Measurements from ENCODE around the gene ELFN2.

The ELFN2 gene

GRCh38 chr22:37427711-37428635 is 694 bp upstream of the ELFN2 start:
- no peak for DNase-seq (ENCODE audit: low read depth)

- DNase-seq (ENCODE audit: low read depth), result no peak
Measured at GRCh38 chr22:37426706-37427134, 559 bp downstream of the ELFN2 start.

DNA sequence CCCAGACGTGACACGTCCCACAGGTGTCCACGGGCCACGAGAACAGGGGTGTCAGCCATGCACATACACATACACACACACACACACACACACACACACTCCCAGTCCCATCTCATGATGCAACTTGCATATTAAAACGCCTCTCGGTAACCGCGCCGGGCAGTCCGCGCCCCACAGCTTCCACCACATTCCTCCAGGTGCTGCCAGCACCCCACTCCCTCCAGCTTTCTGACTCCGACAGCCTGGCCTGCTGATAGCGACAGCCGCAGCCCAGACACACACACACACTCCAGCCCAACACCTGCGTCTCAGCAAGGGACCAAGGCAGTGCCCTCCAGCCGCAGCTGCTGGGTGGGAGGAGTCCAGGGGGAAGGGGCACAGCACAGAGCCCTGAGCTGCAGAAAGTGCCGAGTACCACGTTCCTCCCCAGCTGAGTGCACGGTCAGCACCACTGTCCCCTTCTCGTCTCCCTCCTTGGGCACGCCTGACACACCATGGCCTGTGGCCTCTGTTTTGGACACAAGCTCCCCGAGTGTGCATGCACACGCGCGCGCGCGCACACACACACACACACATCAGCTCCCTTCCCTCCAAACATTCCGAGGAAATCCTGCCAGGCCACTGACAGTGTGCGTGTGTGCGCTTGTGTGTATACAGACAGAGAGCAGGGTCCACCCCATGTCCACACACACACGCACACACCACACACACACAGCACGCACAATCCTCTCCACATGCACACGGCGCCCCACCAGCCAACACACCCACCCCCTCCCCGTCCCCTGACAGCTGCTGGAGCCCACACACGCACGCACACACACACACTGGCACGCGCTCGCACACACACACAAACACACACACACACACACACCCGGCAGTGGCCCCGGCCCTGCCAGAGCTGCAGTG is 1.2 kb downstream of the ELFN2 start:
- no peak for DNase-seq (ENCODE audit: low read depth)

DNA sequence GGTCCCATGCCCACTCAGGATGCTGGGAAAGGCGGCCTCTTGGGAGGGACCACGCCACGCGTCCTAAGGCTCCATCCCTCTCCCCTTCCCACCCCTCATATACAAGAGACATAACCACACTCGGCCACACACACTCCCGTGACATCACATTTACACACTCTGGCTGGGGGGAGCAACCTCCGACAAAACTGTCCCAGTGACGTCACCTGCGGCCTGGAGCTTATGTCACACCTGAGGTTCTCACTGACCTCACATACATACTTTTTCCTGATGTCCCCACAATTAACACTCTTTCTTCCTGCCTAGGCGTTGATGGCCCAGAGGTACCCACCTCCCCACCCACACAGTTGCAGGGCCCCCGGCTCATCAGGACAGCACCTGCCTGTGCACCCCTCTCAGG is 1.9 kb downstream of the ELFN2 start:
- no peak for DNase-seq (ENCODE audit: low read depth)

- DNase-seq (ENCODE audit: low read depth), result no peak
Measured at GRCh38 chr22:37423283-37423682, 4.0 kb downstream of the ELFN2 start.

- no peak for DNase-seq (ENCODE audit: low read depth)
Measured at GRCh38 chr22:37421468-37421877, 5.8 kb downstream of the ELFN2 start.

DNA sequence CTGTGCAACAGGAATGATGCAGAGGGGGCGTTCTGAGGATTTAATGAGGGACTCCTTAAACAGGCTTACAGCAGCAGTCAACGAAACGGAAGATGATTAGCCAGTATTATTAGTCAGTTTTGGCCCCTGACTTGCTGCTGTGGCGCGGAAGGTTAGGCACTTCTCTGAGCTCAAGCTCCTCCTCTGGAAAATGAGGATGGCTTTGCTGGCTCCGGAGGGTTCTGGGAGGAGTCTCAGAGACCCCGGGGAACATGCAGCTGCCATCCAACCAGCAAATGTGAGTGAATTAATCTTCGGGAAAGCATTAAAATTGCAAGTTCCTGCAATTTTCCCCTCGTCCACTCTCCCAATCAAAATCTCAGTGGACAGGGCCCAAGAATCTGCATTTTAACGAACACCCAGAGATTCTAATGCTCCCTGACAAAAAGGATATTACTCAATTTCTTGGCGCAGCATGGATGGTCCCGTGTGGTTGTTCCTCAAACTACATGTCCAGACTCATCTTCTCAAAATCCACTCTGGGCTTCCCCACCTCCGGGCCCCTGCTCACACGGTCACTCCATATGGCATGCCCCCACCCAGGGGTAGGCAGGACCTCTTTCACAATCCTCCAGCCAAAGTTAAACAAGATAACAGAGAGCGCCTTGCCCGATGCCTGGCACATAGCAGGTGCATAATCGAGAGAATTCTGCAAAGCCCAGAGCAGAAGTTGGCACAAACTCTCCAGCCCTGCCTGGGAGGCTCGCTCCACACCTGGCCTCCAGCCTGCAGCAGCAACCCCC is 6.4 kb downstream of the ELFN2 start:
- DNase-seq (ENCODE audit: low read depth), result no peak

DNA sequence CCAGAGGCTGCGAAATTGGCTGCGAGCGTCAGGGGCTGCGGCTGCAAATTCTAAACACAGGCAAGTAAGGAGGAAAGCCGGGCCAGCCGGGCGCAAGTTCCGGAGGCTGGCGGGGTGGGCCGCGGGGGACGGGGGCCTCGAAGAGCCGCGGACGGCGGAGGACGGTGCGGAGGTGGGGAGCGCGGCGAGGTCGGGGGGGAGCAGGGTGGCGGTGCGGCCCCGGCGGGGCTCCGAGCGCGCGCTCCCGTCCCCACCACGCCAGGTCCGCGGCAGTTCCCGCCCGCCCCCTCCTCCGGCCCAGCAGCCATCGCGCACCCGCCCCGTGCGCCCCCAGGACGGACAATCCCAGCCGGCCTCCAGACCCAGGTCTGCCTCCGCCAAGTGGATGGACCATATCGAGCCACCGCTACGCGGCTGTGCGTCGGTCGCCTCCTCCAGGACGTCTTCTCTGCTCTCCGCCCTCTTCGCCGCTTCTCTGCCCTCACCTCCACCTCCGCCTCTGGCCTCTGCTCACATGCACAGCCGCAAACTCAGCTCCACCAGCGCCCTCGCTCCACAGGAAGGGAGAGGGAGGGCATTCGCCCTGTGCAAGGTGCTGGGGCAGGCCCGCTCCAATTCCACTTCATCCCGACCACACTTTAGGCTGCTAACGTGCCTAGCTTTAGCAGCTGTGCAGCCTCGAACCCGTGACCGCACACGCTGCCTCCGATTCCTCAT is 7.2 kb downstream of the ELFN2 start:
- DNase-seq (ENCODE audit: low read depth), result no peak

- DNase-seq (ENCODE audit: low read depth), result no peak
Measured at GRCh38 chr22:37419370-37419968, 7.8 kb downstream of the ELFN2 start.

- DNase-seq (ENCODE audit: low read depth), result no peak
Measured at GRCh38 chr22:37418627-37419369, 8.5 kb downstream of the ELFN2 start.

DNA sequence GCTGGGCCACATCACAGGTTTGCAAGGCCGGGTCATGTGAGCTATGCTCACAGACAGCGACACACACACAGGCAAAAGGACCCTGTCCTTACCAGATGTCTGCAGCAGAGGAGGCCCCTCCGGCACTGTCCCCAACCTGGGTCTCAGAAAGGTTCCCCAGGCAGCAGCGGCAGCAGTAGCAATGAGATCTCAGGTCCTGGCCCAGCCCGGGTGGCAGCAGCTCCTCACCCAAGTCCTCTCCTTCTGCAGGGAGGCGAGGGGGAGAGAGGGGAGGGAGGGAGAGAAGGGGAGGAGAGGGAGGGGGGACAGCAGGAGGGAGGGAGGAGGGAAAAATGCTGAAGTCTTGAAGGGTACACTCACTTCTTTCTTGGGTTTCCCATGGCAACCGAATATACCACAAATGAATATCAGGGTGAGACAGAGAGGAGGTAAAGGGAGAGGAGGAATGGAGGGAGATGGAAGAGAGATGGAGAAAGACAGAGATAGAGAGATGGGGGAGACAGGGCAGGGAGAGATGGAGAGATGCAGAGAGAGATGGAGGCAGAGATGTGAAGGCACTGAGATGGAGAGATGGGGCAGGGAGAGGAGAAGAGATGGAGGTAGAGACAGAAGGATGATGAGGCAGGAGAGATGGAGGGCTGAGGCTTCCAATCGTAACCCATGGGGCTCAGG is 9.5 kb downstream of the ELFN2 start:
- DNase-seq (ENCODE audit: low read depth), result no peak

DNA sequence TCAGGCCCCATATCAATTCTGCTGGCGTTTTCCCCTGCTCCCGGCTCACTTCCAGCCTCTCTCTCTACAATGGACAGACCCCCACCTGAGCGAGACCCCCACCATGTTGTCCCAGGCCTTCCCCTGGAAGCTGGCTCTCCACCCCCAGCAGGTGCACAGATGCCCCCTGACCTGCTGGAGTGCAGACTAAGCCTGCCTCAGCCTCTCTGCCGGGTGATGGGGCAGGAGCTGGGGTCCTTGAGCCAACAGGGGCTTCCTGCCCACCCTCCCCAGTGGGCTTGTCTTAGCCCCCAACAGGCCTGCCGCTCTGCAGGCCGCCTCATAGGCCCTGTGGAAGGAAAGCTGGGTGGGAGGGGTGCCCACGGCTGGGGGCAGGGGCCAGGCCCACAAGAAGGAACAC is 10.0 kb downstream of the ELFN2 start:
- DNase-seq (ENCODE audit: low read depth), result no peak

- no peak for DNase-seq (ENCODE audit: low read depth)
Measured at GRCh38 chr22:37416827-37417226, 10.5 kb downstream of the ELFN2 start.

DNA sequence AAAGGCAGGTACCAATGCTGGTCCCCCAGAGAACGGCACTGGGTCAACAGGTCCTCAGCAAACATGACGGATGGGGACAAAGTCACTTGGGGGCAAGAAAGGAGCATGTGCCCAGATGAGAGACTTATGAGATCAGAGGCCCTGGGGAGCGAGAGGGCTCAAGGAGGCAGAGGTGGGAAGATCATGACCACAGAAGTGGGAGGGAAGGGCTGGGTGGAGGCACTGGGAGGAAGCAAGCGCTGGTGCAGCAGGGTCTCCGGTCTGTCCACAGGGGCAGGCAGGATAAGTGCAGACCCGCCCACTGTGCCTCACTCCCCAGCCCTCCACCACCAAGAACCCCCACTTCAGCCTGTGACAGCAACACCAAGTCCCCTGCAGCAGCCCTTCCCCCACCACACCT is 10.9 kb downstream of the ELFN2 start:
- DNase-seq (ENCODE audit: low read depth), result no peak

- DNase-seq (ENCODE audit: low read depth), result no peak
Measured at GRCh38 chr22:37415210-37415609, 12.1 kb downstream of the ELFN2 start.

GRCh38 chr22:37414288-37414687 is 13.0 kb downstream of the ELFN2 start:
- no peak for DNase-seq (ENCODE audit: low read depth)

- no peak for DNase-seq (ENCODE audit: low read depth)
Measured at GRCh38 chr22:37413546-37413945, 13.7 kb downstream of the ELFN2 start.

DNA sequence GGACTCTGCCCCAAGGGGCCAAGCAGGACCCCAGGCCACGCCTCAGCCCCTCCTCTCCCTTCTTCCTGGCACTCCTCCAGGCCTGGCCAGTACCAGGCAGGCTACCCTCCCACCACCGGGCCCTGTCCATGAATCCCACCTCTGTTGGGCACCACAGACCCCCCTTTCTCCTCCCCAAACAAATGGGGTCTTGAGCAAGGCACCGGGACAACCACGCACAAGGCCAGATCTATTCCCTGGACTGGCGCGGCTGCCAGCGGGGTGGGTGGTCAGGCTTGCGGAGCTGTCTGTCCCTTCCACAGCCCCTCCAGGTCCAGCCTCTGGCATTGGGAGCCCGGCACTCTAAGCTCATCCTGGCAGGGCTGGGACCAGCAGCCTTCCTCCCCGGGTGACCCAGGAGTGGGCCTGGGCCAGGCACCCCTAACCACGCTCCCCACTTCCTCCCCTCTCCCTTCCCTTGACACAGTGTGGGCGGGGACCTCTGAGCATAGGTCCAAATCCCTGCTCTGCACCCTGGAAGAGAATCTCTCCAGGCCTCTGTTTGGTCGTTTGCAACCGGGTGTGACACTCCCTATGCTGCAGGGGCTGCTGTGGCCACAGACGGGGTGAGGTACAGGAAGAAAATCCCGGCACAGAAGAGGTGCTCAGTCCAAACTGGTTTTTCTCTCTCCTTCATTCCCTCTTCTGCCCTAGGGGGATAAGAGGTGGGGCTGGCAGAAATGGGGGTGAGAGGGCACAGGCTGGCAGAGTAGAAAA is 14.6 kb downstream of the ELFN2 start:
- no peak for DNase-seq (ENCODE audit: low read depth)

DNA sequence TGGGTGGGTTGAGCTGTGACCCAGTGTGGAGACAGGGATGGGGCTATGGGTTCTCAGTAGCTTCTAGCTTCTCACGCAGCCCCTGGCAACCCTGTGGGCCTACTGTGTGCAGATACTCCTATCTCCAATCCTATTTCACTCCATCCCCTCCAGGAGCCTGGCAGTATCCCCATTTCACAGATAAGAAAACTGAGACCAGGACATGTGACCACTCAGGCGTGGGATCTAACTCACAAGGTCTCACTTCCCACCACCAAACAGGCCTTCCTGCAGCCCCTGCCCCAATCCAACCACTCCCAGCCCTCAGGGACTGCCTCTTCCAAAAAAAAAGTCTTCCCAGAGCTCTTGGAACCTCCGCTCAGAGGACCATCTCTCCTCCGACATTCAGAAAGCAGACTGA is 15.6 kb downstream of the ELFN2 start:
- no peak for DNase-seq (ENCODE audit: low read depth)

Data from activated T-helper 9 cell treated with anti-CD3 and anti-CD28 coated beads, Interleukin-2, amount 50 U/mL, for 16 hours (primary cell).